GM08714 (cell line): ENCODE measurements around the gene CTNNA3.
"Not testable (repeated sequence)": the region's sequence is repeated elsewhere in the genome, so short reads cannot be mapped to it uniquely, and the experiment has no call there.

ENCODE experiments used
- H3K4me3 ChIP-seq: fragments of 200-500 bp; sonication (Bioruptor generic); 2 replicates; pipeline ENCODE4 v1.5.1; 2014; ENCODE audit warnings: mild to moderate bottlenecking, low read length, inconsistent platforms
- ZNF274 ChIP-seq: IDR thresholded peaks from 2 replicates; pipeline ENCODE4 v1.6.1; 2012; ENCODE audit warnings: mild to moderate bottlenecking, low read depth, low read length

CTNNA3 gene

DNA sequence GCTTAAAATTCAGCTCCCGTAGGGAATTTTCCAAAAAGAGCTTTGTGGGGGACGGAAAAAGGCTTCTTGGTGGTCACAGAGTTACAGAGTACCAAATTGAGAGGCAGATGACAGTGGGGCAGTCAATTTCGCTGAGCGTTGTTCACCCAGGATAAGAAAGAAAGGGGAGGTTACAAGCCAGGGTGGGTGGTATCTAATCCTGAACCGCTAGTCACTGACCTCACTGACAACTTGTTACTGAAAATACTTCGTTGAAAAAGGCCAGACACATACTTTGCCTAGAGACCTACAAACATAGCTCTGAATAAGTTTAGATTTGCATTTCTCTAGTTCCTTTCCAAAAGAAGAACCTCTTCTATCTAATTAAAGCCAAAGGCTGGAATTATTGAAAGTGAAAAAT is at the start of gene CTNNA3:
TSS of gene CTNNA3 (minus strand) at position 167 of the 400 bp plus-strand sequence.
- H3K4me3 ChIP-seq = no peak within 1 kb of the TSS
- no peak for TF ChIP-seq ZNF274

DNA sequence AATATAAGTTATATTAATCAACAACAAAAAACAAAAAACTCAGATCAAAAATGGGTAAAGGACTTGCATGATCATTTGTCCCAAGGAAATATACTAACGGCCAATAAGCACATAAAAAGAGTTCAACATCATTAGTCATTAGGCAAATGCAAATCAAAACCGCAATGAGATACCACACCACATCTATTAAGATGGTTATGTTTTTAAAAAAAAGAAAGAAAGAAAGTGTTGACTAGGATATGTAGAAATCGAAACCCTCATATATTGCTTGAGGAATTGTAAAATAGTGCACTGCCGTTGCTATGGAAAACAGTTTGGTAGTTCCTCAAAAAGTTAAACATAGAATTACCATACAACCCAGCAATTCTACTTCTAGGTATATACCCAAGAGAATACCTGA is 39.4 kb upstream of the CTNNA3 start:
- H3K4me3 ChIP-seq = no peak overlapping the region
- TF ChIP-seq ZNF274 = no peak

DNA sequence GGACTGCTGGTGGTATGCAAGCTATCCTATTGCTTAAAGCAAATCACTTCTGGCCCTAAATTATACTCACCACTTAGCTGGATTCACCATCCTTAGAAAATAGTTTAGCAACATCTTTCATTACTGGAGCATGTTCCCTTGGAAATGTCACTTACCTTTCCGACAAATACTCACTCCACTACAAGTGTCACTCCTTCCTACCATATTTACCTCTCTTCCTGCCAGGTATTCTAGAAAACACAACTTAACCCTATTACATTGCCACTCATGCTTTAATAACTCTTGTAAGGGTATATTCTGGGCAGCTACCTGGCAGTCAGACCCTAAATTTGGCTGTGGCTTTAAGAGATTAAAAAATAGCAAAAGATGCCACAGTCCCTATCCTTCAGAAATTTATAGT is 37.5 kb upstream of the CTNNA3 start:
- TF ChIP-seq ZNF274 = no peak
- no peak overlapping the region for H3K4me3 ChIP-seq

DNA sequence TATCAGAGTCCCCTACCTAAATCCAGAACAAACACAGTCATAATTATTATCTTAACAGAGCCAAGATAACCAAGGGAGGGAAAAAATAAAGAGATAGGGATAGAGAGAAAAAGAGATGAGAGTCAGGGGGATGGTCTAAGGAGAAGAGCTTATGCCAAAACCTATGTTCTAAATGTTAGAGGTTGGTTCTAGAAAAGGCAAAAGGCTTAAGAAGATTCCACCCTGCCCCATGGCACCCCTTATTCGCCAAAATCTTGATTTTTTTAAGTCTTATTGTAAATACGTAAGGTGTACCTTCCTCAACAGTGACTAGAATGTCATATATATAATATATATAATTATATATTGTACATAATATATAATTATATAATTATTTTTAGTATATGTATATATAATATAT is 29.6 kb upstream of the CTNNA3 start:
- TF ChIP-seq ZNF274 = no peak

DNA sequence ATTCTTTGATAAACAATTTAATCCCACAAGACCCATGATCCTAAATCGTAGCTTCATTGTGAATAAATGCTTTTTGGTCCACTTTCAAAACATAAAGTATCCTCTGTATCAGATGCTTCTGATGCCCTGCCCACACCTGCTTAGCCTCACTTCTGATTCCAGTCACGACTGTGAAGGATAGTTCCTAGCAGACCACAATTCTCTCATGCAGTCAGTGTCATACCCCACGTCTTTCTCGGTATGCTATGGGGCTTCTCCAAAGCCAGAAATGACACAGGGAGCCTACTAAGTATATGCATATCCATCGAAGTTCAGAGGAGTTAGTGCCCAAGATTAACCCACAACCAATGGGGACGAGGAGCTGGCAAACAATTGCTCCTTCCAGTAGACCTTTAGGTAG is 27.6 kb upstream of the CTNNA3 start:
- TF ChIP-seq ZNF274 = no peak
- no peak overlapping the region for H3K4me3 ChIP-seq

More for the DNA sequence above, 29.6 kb upstream of the CTNNA3 start:
- no peak overlapping the region for H3K4me3 ChIP-seq

DNA sequence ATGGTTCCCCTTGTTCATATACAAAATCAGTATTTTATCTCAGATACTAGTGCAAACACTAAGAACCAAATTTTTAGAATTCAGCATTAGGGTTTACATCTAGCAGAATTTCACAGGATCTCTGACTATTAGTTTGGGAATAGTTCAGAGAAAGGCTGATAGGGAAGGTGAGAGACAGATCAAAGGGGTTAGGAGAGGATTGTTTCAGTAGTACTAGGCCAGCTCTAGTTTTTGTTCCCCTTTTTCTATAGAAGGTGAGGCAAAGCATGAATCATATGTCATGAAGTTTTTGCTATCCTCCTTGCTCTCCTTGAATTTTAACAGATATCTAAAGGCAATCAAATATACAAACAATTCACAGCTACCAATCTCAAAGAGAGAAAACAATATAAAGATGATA is 26.1 kb upstream of the CTNNA3 start:
- TF ChIP-seq ZNF274 = no peak
- no peak overlapping the region for H3K4me3 ChIP-seq

DNA sequence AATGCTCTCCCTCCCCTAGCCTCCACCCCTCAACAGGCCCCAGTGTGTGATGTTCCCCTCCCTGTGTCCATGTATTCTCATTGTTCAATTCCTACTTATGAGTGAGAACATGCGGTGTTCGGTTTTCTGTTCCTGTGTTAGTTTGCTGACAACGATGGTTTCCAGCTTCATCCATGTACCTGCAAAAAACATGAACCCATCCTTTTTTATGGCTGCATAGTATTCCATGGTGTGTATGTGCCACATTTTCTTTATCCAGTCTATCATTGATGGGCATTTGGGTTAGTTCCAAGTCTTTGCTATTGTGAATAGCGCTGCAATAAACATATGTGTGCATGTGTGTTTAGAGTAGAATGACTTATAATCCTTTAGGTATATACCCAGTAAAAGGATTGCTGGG is 20.5 kb upstream of the CTNNA3 start:
- H3K4me3 ChIP-seq = not testable (repeated sequence)

DNA sequence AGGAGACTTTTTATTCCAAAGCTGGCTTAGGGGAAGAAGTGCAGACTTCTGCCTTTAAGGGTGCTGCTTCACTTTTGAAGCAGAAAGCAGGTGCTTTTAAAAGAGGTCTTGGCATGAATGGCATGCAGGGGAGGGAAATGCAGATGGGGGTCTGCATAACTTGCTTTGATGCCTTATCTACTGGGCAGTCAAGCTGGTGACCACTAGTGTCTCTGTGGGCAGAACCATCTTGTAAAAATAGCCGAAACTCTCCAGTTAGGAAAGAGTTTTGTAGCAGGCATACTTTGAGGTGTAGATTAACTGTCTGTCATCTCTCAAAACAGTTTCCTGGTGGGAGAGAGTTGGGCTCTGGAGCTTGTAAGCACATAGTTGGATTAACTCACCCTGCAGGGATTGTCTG is 9.9 kb upstream of the CTNNA3 start:
- no peak overlapping the region for H3K4me3 ChIP-seq
- TF ChIP-seq ZNF274 = no peak

DNA sequence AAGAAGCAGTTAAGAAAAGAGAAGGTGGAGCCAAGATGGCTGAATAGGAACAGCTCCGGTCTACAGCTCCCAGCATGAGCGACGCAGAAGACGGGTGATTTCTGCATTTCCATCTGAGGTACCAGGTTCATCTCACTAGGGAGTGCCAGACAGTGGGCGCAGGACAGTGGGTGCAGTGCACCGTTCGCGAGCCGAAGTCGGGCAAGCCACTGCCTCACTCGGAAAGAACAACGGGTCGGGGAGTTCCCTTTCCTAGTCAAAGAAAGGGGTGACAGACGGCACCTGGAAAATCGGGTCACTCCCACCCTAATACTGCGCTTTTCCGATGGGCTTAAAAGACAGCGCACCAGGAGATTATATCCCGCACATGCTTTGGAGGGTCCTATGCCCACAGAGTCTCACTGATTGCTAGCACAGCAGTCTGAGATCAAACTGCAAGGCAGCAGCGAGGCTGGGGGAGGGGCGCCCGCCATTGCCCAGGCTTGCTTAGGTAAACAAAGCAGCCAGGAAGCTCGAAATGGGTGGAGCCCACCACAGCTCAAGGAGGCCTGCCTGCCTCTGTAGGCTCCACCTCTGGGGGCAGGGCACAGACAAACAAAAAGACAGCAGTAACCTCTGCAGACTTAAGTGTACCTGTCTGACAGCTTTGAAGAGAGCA is 3.7 kb upstream of the CTNNA3 start:
- not testable (repeated sequence) for H3K4me3 ChIP-seq

DNA sequence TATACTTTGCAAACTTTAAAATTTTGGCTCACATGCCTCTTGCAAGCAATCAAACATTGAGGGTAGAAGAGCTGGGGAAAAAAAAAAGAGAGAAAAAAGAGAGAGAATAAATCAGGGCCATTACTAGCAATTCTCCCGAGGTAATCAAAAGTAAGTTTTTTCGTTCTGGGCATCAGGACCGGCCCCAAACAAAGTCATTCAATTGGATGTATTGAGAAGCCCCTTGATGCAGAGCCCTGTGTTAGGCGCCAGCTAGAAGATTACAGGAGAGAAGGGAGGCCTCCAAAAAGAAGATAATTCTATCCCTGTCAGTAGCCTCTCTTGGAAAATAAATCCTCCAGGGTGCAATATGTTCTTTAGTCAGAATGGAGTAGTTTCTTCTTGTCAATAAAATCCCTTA is 2.2 kb upstream of the CTNNA3 start:
- TF ChIP-seq ZNF274 = no peak

DNA sequence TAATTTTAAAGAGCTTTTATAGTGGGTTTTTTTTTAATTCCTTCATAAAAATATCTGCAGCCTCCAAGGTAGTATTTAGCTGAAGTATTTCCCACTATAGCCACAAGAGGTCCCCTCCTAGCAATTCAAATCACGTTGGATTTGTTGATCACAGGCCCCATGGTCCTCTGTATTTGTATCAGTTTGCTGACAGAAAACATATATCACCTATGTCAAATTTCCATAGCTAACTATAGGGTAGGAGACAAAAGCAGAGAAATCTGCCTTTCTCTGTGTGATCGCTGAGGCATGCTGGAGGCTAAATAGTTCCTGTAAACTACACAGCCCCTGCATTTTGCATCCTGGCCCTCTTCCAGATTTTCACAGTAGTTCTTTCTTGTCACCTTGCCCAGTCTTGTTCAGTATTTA is 1.7 kb upstream of the CTNNA3 start:
- no peak for TF ChIP-seq ZNF274
- H3K4me3 ChIP-seq = no peak overlapping the region

More for the DNA sequence above, 2.2 kb upstream of the CTNNA3 start:
- H3K4me3 ChIP-seq = no peak overlapping the region

DNA sequence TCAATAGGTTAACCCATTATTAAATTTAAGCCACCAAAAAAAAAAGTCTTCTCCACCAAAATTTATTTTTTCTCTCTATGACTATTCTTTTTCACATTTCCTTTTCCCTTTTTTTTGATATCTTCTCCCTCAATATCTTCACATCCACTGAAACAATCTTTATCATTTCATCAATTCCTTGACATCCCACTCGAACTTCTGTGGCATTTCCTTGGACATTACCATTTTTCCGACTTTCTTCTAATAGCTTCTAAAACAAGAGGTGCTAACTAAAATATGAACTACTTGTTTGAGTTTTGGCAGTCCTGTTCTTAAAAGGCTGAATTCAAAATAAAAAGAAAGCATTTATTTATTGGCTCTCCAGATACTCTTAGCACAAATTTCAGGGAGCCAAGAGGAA is 684 bp upstream of the CTNNA3 start:
- no peak overlapping the region for H3K4me3 ChIP-seq
- TF ChIP-seq ZNF274 = no peak

DNA sequence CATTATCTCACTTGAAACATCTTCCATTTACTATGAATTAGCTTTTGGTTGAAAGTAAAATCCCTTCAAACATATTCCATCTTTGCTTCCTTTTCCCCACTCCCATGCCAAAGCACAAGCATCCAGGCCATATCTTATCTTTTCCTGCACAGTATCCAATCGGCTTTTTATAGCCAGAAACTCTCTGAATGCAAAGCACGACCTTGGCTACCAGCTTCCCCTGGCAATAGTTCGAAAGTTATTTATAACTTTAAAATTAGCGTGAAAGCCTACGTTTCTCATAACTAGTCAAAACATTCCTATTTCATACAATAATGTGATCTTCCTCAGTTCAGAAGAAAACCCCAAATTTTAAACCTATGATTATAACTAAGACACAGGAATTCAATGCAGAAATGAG is 440 bp downstream of the CTNNA3 start:
- H3K4me3 ChIP-seq = no peak overlapping the region
- no peak for TF ChIP-seq ZNF274

DNA sequence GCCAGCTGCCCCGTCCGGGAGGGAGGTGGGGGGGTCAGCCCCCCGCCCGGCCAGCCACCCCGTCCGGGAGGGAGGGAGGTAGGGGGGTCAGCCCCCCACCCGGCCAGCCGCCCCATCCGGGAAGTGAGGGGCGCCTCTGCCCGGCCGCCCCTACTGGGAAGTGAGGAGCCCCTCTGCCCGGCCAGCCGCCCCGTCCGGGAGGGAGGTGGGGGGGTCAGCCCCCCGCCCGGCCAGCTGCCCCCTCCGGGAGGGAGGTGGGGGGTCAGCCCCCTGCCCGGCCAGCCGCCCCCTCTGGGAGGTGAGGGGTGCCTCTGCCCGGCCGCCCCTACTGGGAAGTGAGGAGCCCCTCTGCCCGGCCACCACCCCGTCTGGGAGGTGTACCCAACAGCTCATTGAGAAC is 4.1 kb downstream of the CTNNA3 start:
- H3K4me3 ChIP-seq = not testable (repeated sequence)

DNA sequence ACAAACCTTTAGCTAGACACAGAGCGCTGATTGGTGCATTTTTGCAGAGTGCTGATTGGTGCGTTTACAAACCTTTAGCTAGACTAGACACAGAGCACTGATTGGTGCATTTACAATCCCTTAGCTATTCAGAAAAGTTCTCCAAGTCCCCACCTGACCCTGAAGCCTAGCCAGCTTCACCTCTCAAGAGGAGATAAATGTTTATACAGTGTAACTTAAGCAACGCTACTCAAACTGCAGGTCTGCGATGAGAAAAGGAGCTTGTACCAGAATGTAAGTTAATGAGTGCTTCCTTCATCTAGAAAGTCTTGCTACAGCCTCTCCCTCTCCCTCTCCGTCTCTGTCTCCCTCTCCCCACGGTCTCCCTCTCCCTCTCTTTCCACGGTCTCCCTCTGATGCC is 5.5 kb downstream of the CTNNA3 start:
- H3K4me3 ChIP-seq = not testable (repeated sequence)

DNA sequence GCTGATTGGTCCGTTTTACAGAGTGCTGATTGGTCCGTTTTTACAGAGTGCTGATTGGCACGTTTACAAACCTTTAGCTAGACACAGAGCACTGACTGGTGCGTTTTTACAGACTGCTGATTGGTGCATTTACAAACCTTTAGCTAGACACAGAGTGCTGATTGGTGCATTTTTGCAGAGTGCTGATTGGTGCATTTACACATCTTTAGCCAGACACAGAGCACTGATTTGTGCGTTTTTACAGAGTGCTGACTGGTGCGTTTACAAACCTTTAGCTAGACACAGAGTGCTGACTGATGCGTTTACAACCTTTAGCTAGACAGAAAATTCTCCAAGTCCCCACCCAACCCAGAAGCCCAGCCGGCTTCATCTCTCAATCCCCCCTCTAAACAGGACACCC is 11.9 kb downstream of the CTNNA3 start:
- not testable (repeated sequence) for H3K4me3 ChIP-seq
